Panc1 (cell line): ENCODE results near the gene BACH2. TPM values are rescaled to one million over a fixed set of nuclear protein-coding genes. Genes with fewer than 3 reads are reported as not detected.

ENCODE experiments used
- ATAC-seq: fragments of 200-7000 bp; cut with Tn5 transposase; 2 replicates; pipeline ENCODE4 v1.9.1; 2020; ENCODE audit warnings: mild to moderate bottlenecking, moderate library complexity
- BruUV-seq: library from RNA; stranded (reverse); fragments of 400-500 nt; replicated peaks from 2 replicates; lab custom pipeline; 2021; lab: Mats Ljungman, UMichigan
- CTCF ChIA-PET: fragments of 300-600 bp; sonication (Branson Sonifier 250); formaldehyde crosslinking; loops from one replicate; lab custom pipeline; 2022; ENCODE audit warnings: antibody characterized with exemption; lab: Charles Lee
- POLR2A ChIA-PET: fragments of 300-600 bp; sonication (Branson Sonifier 250); formaldehyde crosslinking; loops from one replicate; lab custom pipeline; 2022; ENCODE audit warnings: antibody characterized with exemption; lab: Charles Lee
- DNase-seq: peaks from one replicate; pipeline ENCODE4 v3.0.0-alpha.2; 2010; ENCODE audit warnings: low read depth, low spot score
- H3K27ac ChIP-seq: 2 replicates; pipeline ENCODE4 v1.5.1; 2011; ENCODE audit warnings: mild to moderate bottlenecking, low read length, inconsistent platforms
- H3K27me3 ChIP-seq: fragments of 200-500 bp; sonication (Bioruptor generic); 2 replicates; pipeline ENCODE4 v1.6.0; 2014; ENCODE audit warnings: low read length, inconsistent platforms; ENCODE audit not compliant: control insufficient read depth, insufficient read depth
- H3K36me3 ChIP-seq: fragments of 200-500 bp; sonication (Bioruptor generic); 2 replicates; pipeline ENCODE4 v1.5.1; 2014; ENCODE audit warnings: inconsistent platforms, mild to moderate bottlenecking, low read length, moderate library complexity; ENCODE audit not compliant: control insufficient read depth, insufficient read depth
- H3K4me1 ChIP-seq: 2 replicates; pipeline ENCODE4 v1.5.1; 2011; ENCODE audit warnings: inconsistent platforms, mild to moderate bottlenecking, low read length, moderate library complexity; ENCODE audit not compliant: control insufficient read depth, insufficient read depth
- H3K4me3 ChIP-seq, 2 experiments: 2 replicates each; pipeline ENCODE4 v1.5.1; 2011 to 2012; ENCODE audit warnings: low read depth in 2 of 2, low read length in 2 of 2, mild to moderate bottlenecking in 2 of 2, inconsistent platforms in 1 of 2, moderate library complexity in 1 of 2
- H3K9me3 ChIP-seq: fragments of 200-500 bp; sonication (Bioruptor generic); 2 replicates; pipeline ENCODE4 v1.5.1; 2014; ENCODE audit warnings: low read depth, mild to moderate bottlenecking, inconsistent platforms, low read length, moderate library complexity; ENCODE audit not compliant: control insufficient read depth, insufficient read depth
- CTCF ChIP-seq: fragments of 450-650 bp; IDR thresholded peaks from 2 replicates; pipeline ENCODE4 v1.5.1; 2017; ENCODE audit warnings: mild to moderate bottlenecking
- POLR2AphosphoS5 ChIP-seq: IDR thresholded peaks from 2 replicates; pipeline ENCODE4 v1.6.1; 2012; ENCODE audit warnings: mild to moderate bottlenecking, low read depth, low read length, moderate library complexity
- REST ChIP-seq, 2 experiments: IDR thresholded peaks; 2 replicates each; pipeline ENCODE4 v1.6.1; 2011 to 2012; ENCODE audit warnings: low read depth in 2 of 2, control low read depth in 1 of 2, low read length in 1 of 2, mild to moderate bottlenecking in 1 of 2, moderate library complexity in 1 of 2; ENCODE audit not compliant: insufficient read depth in 1 of 2
- SIN3A ChIP-seq: IDR thresholded peaks from 2 replicates; pipeline ENCODE4 v1.6.1; 2012; ENCODE audit warnings: low read depth, mild to moderate bottlenecking, low read length, moderate library complexity, borderline replicate concordance; ENCODE audit not compliant: insufficient read depth
- TCF7L2 ChIP-seq: IDR thresholded peaks from 2 replicates; pipeline ENCODE4 v1.6.1; 2011; ENCODE audit warnings: mild to moderate bottlenecking, low read depth, low read length, inconsistent platforms
- in situ Hi-C: cut with HindIII; loops from 2 replicates; pipeline ENCODE4 v1.10.0; 2016; ENCODE audit warnings: low sequenced_read_pairs, low pct_unique_long_range_greater_than_20kb
- intact Hi-C: fragments of 100-400 bp; cut with micrococcal nuclease; formaldehyde crosslinking; loops from one replicate; pipeline ENCODE4 v1.10.0; 2022; ENCODE audit not compliant: unreplicated experiment
- total RNA-seq: library from RNA; stranded (reverse); gene quantifications from one replicate; pipeline ENCODE4 v1.2.1, GENCODE V29; 2021; ENCODE audit not compliant: unreplicated experiment

BACH2 gene
- total RNA-seq, 1 experiment from 2014 or later = 1.6 TPM

- H3K4me3 ChIP-seq = no peak overlapping the region
- CTCF ChIA-PET = no interaction called here
- no peak for DNase-seq
- no peak for ATAC-seq
- in situ Hi-C loops = no loop called here
- intact Hi-C loops = no loop called here
- no peaks in the 10 kb centered on the region for H3K36me3 ChIP-seq
- H3K27ac ChIP-seq = no peak overlapping the region
- no peaks in the 10 kb centered on the region for H3K9me3 ChIP-seq
- BruUV-seq = no TSS peak
- TF ChIP-seq TCF7L2 = no peak
- TF ChIP-seq REST (IDR thresholded peaks at IDR 0.05; ENCODE audit: insufficient read depth in 1 of 2, low read depth in 2 of 2, low read length in 1 of 2) = no peak
- POLR2A ChIA-PET = no interaction called here
- H3K4me1 ChIP-seq = peaks cover 3% of the 10 kb centered on the region; the same call in 1 of the 2 replicates
- H3K27me3 ChIP-seq = peaks cover 7% of the 10 kb centered on the region
These were observed 1.9 kb upstream of the BACH2 start for GRCh38 chr6:90298459-90299053.

- no TSS peak for BruUV-seq
- Histone ChIP-seq H3K4me1 (peaks cover 3% of the 10 kb centered on the region; the same call in 1 of the 2 replicates), H3K9me3 (no peaks in the 10 kb centered on the region), H3K27ac (no peak overlapping the region), H3K36me3 (no peaks in the 10 kb centered on the region), H3K4me3 (no peak overlapping the region), H3K27me3 (peaks cover 7% of the 10 kb centered on the region)
- ATAC-seq = no peak
- intact Hi-C loops = no loop called here
- TF ChIP-seq CTCF = peak; percentile 21
- no peak for TF ChIP-seq SIN3A
- no peak for DNase-seq
- CTCF ChIA-PET = no interaction called here
- in situ Hi-C loops = no loop called here
- POLR2A ChIA-PET = interaction anchor here (0.6 kb wide), 1 partner anchor 13 kb away, joined by 12 read pairs; no protein-coding TSS in a partner anchor
These were observed 1.3 kb upstream of the BACH2 start for GRCh38 chr6:90297867-90298381.

GRCh38 chr6:90297115-90297866 lies 648 bp upstream of the BACH2 start:
- intact Hi-C loops = no loop called here
- Histone ChIP-seq H3K4me1 (peaks cover 3% of the 10 kb centered on the region; the same call in 1 of the 2 replicates), H3K9me3 (no peaks in the 10 kb centered on the region), H3K36me3 (no peaks in the 10 kb centered on the region), H3K27ac (no peak overlapping the region), H3K4me3 (peak overlapping the region; percentile 46 to 52), H3K27me3 (peaks cover 7% of the 10 kb centered on the region)
- TF ChIP-seq TCF7L2 = no peak
- no peak for TF ChIP-seq POLR2AphosphoS5
- TF ChIP-seq REST (IDR thresholded peaks at IDR 0.05; ENCODE audit: insufficient read depth in 1 of 2, low read depth in 2 of 2, low read length in 1 of 2) = no peak
- TF ChIP-seq CTCF = no peak
- TF ChIP-seq SIN3A = no peak
- ChIA-PET POLR2A (interaction anchor here (0.6 kb wide), 1 partner anchor 12 kb away, joined by 12 read pairs; no protein-coding TSS in a partner anchor), CTCF (no interaction called here)
- BruUV-seq = no TSS peak
- in situ Hi-C loops = no loop called here
- no peak for DNase-seq
- peak; percentile 9; the same call in 1 of the 2 replicates for ATAC-seq
